DMS53 treated with DMSO at 0.1 percent for 48 hours (cell line): ENCODE results near the gene TC2N.
"Not testable (repeated sequence)": the region's sequence is repeated elsewhere in the genome, so short reads cannot be mapped to it uniquely, and the experiment has no call there.

Experiments used
- DNase-seq: peaks from one replicate; lab custom pipeline; 2025; ENCODE audit not compliant: unreplicated experiment; lab: John Stamatoyannopoulos, UW

The TC2N gene

GRCh38 chr14:91867316-91867988, at the start of gene TC2N:
Gene TC2N (minus strand): TSS chr14:91867536. CDS start chr14:91813769, 53,767 bp downstream.
- DNase-seq: no peak

- DNase-seq: no peak
Measured at GRCh38 chr14:91912035-91912434, 44.7 kb upstream of the TC2N start.

GRCh38 chr14:91911474-91912032, 44.2 kb upstream of the TC2N start:
- peak; percentile 36 for DNase-seq

- no peak for DNase-seq
Measured at GRCh38 chr14:91910196-91910595, 42.9 kb upstream of the TC2N start.

GRCh38 chr14:91906374-91906773, 39.0 kb upstream of the TC2N start:
- no peak for DNase-seq

- DNase-seq: no peak
Measured at GRCh38 chr14:91904956-91905645, 37.8 kb upstream of the TC2N start.

- DNase-seq: no peak
Measured at GRCh38 chr14:91904483-91904882, 37.1 kb upstream of the TC2N start.

- no peak for DNase-seq
Measured at GRCh38 chr14:91903070-91903469, 35.7 kb upstream of the TC2N start.

- DNase-seq: no peak
Measured at GRCh38 chr14:91902336-91902735, 35.0 kb upstream of the TC2N start.

GRCh38 chr14:91901449-91902226, 34.3 kb upstream of the TC2N start:
- no peak for DNase-seq

- no peak for DNase-seq
Measured at GRCh38 chr14:91899806-91900205, 32.5 kb upstream of the TC2N start.

- peak; percentile 43 for DNase-seq
Measured at GRCh38 chr14:91899213-91899612, 31.9 kb upstream of the TC2N start.

- no peak for DNase-seq
Measured at GRCh38 chr14:91898372-91898771, 31.0 kb upstream of the TC2N start.

GRCh38 chr14:91897716-91898115, 30.4 kb upstream of the TC2N start:
- not testable (repeated sequence) for DNase-seq

- DNase-seq: no peak
Measured at GRCh38 chr14:91897106-91897701, 29.9 kb upstream of the TC2N start.

GRCh38 chr14:91896419-91896818, 29.1 kb upstream of the TC2N start:
- no peak for DNase-seq

- DNase-seq: no peak
Measured at GRCh38 chr14:91893669-91894068, 26.3 kb upstream of the TC2N start.

- no peak for DNase-seq
Measured at GRCh38 chr14:91893007-91893406, 25.7 kb upstream of the TC2N start.

GRCh38 chr14:91891721-91892220, 24.4 kb upstream of the TC2N start:
- no peak for DNase-seq

- DNase-seq: no peak
Measured at GRCh38 chr14:91891101-91891500, 23.8 kb upstream of the TC2N start.

- DNase-seq: no peak
Measured at GRCh38 chr14:91890291-91890749, 23.0 kb upstream of the TC2N start.
